MM.1S (cell line): ENCODE measurements around the gene NTM.

Experiments used
- DNase-seq: peaks from one replicate; pipeline ENCODE4 v3.0.0-alpha.2; 2015
- H2AFZ ChIP-seq: fragments of 300-600 bp; sonication (generic); 2 replicates; pipeline ENCODE4 v1.6.0; 2016; ENCODE audit warnings: antibody characterized with exemption, low read length
- H3F3A ChIP-seq: fragments of 300-600 bp; sonication (generic); 2 replicates; pipeline ENCODE4 v1.6.1; 2016; ENCODE audit warnings: mild to moderate bottlenecking, antibody characterized with exemption, low read length, moderate library complexity, mixed read lengths; ENCODE audit not compliant: insufficient read depth
- H3K27ac ChIP-seq: fragments of 300-600 bp; sonication (generic); 2 replicates; pipeline ENCODE4 v1.5.1; 2016; ENCODE audit warnings: mild to moderate bottlenecking, low read length
- H3K27me3 ChIP-seq: fragments of 300-600 bp; sonication (generic); replicated peaks from 2 replicates; pipeline ENCODE4 v1.6.0; 2016; ENCODE audit warnings: low read length; ENCODE audit not compliant: insufficient read depth
- H3K36me3 ChIP-seq: fragments of 300-600 bp; sonication (generic); replicated peaks from 2 replicates; pipeline ENCODE4 v1.6.1; 2016; ENCODE audit warnings: mild to moderate bottlenecking, low read length, mixed read lengths; ENCODE audit not compliant: insufficient read depth
- H3K4me1 ChIP-seq: fragments of 300-600 bp; sonication (generic); 2 replicates; pipeline ENCODE4 v1.6.1; 2016; ENCODE audit warnings: low read length, mixed read lengths
- H3K4me2 ChIP-seq: fragments of 300-600 bp; sonication (generic); 2 replicates; pipeline ENCODE4 v1.6.0; 2016; ENCODE audit warnings: low read depth, low read length
- H3K4me3 ChIP-seq: fragments of 300-600 bp; sonication (generic); 2 replicates; pipeline ENCODE4 v1.5.1; 2016; ENCODE audit warnings: low read length, mixed read lengths
- H3K79me2 ChIP-seq: fragments of 300-600 bp; sonication (generic); 2 replicates; pipeline ENCODE4 v1.6.1; 2016; ENCODE audit warnings: mixed run types, low read length, mixed read lengths
- H3K9ac ChIP-seq: fragments of 300-600 bp; sonication (generic); 2 replicates; pipeline ENCODE4 v1.6.1; 2016; ENCODE audit warnings: low read length, mixed read lengths
- H3K9me2 ChIP-seq: fragments of 300-600 bp; sonication (generic); replicated peaks from 2 replicates; pipeline ENCODE4 v1.6.1; 2016; ENCODE audit warnings: mild to moderate bottlenecking, low read length, mixed read lengths; ENCODE audit not compliant: insufficient read depth
- H3K9me3 ChIP-seq: fragments of 300-600 bp; sonication (generic); replicated peaks from 2 replicates; pipeline ENCODE4 v1.6.1; 2016; ENCODE audit warnings: mild to moderate bottlenecking, low read length, mixed read lengths; ENCODE audit not compliant: insufficient read depth
- H4K20me1 ChIP-seq: fragments of 300-600 bp; sonication (generic); 2 replicates; pipeline ENCODE4 v1.6.1; 2016; ENCODE audit warnings: mild to moderate bottlenecking, low read length, moderate library complexity, mixed read lengths; ENCODE audit not compliant: insufficient read depth
- CTCF ChIP-seq: fragments of 300-600 bp; sonication (generic); IDR thresholded peaks from 2 replicates; pipeline ENCODE4 v1.5.1; 2016; ENCODE audit warnings: antibody characterized with exemption, low read length, mixed read lengths
- EZH2 ChIP-seq: fragments of 300-600 bp; sonication (generic); optimal IDR thresholded peaks from 2 replicates; pipeline ENCODE3; 2017; ENCODE audit warnings: low read depth, mild to moderate bottlenecking, antibody characterized with exemption, low read length, mixed read lengths
- EZH2phosphoT487 ChIP-seq: fragments of 300-600 bp; sonication (generic); IDR thresholded peaks from 2 replicates; pipeline ENCODE4 v1.6.1; 2018; ENCODE audit warnings: antibody characterized with exemption, low read length

NTM gene

GRCh38 chr11:131746201-131746600 lies 375.8 kb downstream of the NTM start:
- Histone ChIP-seq H3K79me2 (no peaks in the 10 kb centered on the region), H3K4me3 (no peak overlapping the region), H3K27ac (no peak overlapping the region), H3F3A (no peaks in the 10 kb centered on the region), H2AFZ (no peak overlapping the region), H3K4me2 (no peak overlapping the region), H3K36me3 (no peaks in the 10 kb centered on the region), H3K27me3 (no peaks in the 10 kb centered on the region), H3K4me1 (no peaks in the 10 kb centered on the region), H3K9me3 (no peaks in the 10 kb centered on the region), H3K9me2 (no peaks in the 10 kb centered on the region), H4K20me1 (no peaks in the 10 kb centered on the region), H3K9ac (no peak overlapping the region)
- TF ChIP-seq CTCF (no peak), EZH2phosphoT487 (no peak), EZH2 (no peak)
- DNase-seq = no peak

- Histone ChIP-seq H3K4me3 (no peak overlapping the region), H3K27me3 (no peaks in the 10 kb centered on the region), H3K9me2 (no peaks in the 10 kb centered on the region), H4K20me1 (no peaks in the 10 kb centered on the region), H3K4me1 (no peaks in the 10 kb centered on the region), H3K79me2 (no peaks in the 10 kb centered on the region), H3K4me2 (no peak overlapping the region), H3K36me3 (no peaks in the 10 kb centered on the region), H3K9ac (no peak overlapping the region), H3K9me3 (no peaks in the 10 kb centered on the region), H3F3A (no peaks in the 10 kb centered on the region), H2AFZ (no peak overlapping the region), H3K27ac (no peak overlapping the region)
- TF ChIP-seq CTCF (peak; percentile 78), EZH2phosphoT487 (no peak)
- peak; percentile 58 for DNase-seq
Measured at GRCh38 chr11:131748151-131749050, 378.0 kb downstream of the NTM start.

- TF ChIP-seq CTCF = no peak
- TF ChIP-seq EZH2 = no peak
- no peak for TF ChIP-seq EZH2phosphoT487
- Histone ChIP-seq H3K27ac (no peak overlapping the region), H3F3A (no peaks in the 10 kb centered on the region), H3K9me2 (no peaks in the 10 kb centered on the region), H3K9ac (no peak overlapping the region), H3K79me2 (no peaks in the 10 kb centered on the region), H3K4me2 (no peak overlapping the region), H3K27me3 (no peaks in the 10 kb centered on the region), H4K20me1 (no peaks in the 10 kb centered on the region), H3K4me3 (no peak overlapping the region), H2AFZ (no peak overlapping the region), H3K4me1 (no peaks in the 10 kb centered on the region), H3K36me3 (no peaks in the 10 kb centered on the region), H3K9me3 (no peaks in the 10 kb centered on the region)
- DNase-seq = no peak
Measured at GRCh38 chr11:131749101-131749500, 378.7 kb downstream of the NTM start.
